Stimulated activated CD8-positive, alpha-beta memory T cell treated with anti-CD3 and anti-CD28 coated beads, Interleukin-4, amount 100 ng/mL, for 48 hours (primary cell): ENCODE results near the gene CACNA2D1.

Source experiments
- DNase-seq: peaks from one replicate; pipeline ENCODE4 v3.0.0-alpha.2; 2020

The CACNA2D1 gene

GRCh38 chr7:82081644-82082224 lies 361.8 kb downstream of the CACNA2D1 start:
- no peak for DNase-seq

- no peak for DNase-seq
Measured at GRCh38 chr7:82080254-82080927, 363.2 kb downstream of the CACNA2D1 start.

- no peak for DNase-seq
Measured at GRCh38 chr7:82079527-82079926, 364.1 kb downstream of the CACNA2D1 start.

GRCh38 chr7:82078807-82079206 lies 364.8 kb downstream of the CACNA2D1 start:
- no peak for DNase-seq

- DNase-seq: no peak
Measured at GRCh38 chr7:82071468-82071867, 372.1 kb downstream of the CACNA2D1 start.

- DNase-seq: no peak
Measured at GRCh38 chr7:82067628-82068264, 375.8 kb downstream of the CACNA2D1 start.

- DNase-seq: no peak
Measured at GRCh38 chr7:82057476-82057875, 386.1 kb downstream of the CACNA2D1 start.

GRCh38 chr7:82056282-82056681 lies 387.3 kb downstream of the CACNA2D1 start:
- DNase-seq: no peak

GRCh38 chr7:82054544-82054943 lies 389.0 kb downstream of the CACNA2D1 start:
- no peak for DNase-seq

- DNase-seq: no peak
Measured at GRCh38 chr7:82053453-82054032, 390.0 kb downstream of the CACNA2D1 start.

GRCh38 chr7:82051601-82052000 lies 392.0 kb downstream of the CACNA2D1 start:
- DNase-seq: no peak

- DNase-seq: no peak
Measured at GRCh38 chr7:82050792-82051191, 392.8 kb downstream of the CACNA2D1 start.

- DNase-seq: no peak
Measured at GRCh38 chr7:82049891-82050533, 393.6 kb downstream of the CACNA2D1 start.

GRCh38 chr7:82049442-82049841 lies 394.1 kb downstream of the CACNA2D1 start:
- no peak for DNase-seq

- DNase-seq: peak; percentile 25
Measured at GRCh38 chr7:82044497-82045080, 399.0 kb downstream of the CACNA2D1 start.

GRCh38 chr7:82039621-82040020 lies 404.0 kb downstream of the CACNA2D1 start:
- no peak for DNase-seq

GRCh38 chr7:82036146-82036886 lies 407.3 kb downstream of the CACNA2D1 start:
- DNase-seq: no peak

- DNase-seq: no peak
Measured at GRCh38 chr7:82035456-82035855, 408.1 kb downstream of the CACNA2D1 start.

- no peak for DNase-seq
Measured at GRCh38 chr7:82032901-82033300, 410.7 kb downstream of the CACNA2D1 start.

GRCh38 chr7:82029236-82029913 lies 414.2 kb downstream of the CACNA2D1 start:
- DNase-seq: no peak

GRCh38 chr7:82028097-82028496 lies 415.5 kb downstream of the CACNA2D1 start:
- DNase-seq: no peak

GRCh38 chr7:82021713-82022112 lies 421.9 kb downstream of the CACNA2D1 start:
- DNase-seq: no peak
